CD4-positive, alpha-beta T cell (primary cell): ENCODE data around the gene ZRANB3. TPM values are rescaled to one million over a fixed set of nuclear protein-coding genes. Genes with fewer than 3 reads are reported as not detected.
A peak's percentile ranks its signal among the peaks of the same experiment; 100 is the strongest.

Experiments used
- ATAC-seq: fragments of 200-7000 bp; cut with Tn5 transposase; one replicate; pipeline ENCODE4 v1.10.0; 2022; ENCODE audit warnings: mild to moderate bottlenecking; ENCODE audit not compliant: poor library complexity
- CTCF ChIA-PET: fragments of 350-600 bp; sonication (Branson Sonifier 250); formaldehyde crosslinking; loops from one replicate; lab custom pipeline; 2021; ENCODE audit warnings: antibody characterized with exemption, inconsistent platforms; lab: Charles Lee
- POLR2A ChIA-PET: fragments of 350-600 bp; sonication (Branson Sonifier 250); formaldehyde crosslinking; loops from one replicate; lab custom pipeline; 2021; ENCODE audit warnings: antibody characterized with exemption, inconsistent platforms; lab: Charles Lee
- DNase-seq, 14 experiments: peaks; one replicate each; pipeline ENCODE4 v3.0.0-alpha.2; 2013 to 2020; ENCODE audit warnings: mixed read lengths in 2 of 14
- H3K27ac ChIP-seq, 2 donors: one replicate each; pipeline versions ENCODE4 v1.5.1 to v1.7.0; 2013; ENCODE audit warnings: low read length in 2 of 2, low read depth in 1 of 2, mild to moderate bottlenecking in 1 of 2
- H3K27me3 ChIP-seq, 2 experiments: 1 replicate in 1 of 2; 2 replicates in 1 of 2; pipeline versions ENCODE4 v1.6.1 to v1.7.0; 2013; ENCODE audit warnings: low read length in 2 of 2, control low read depth in 1 of 2, mild to moderate bottlenecking in 1 of 2, moderate library complexity in 1 of 2; ENCODE audit not compliant: insufficient read depth in 2 of 2, control insufficient read depth in 1 of 2
- H3K36me3 ChIP-seq: one replicate; pipeline ENCODE4 v1.6.1; 2013; ENCODE audit warnings: low read length, control low read depth; ENCODE audit not compliant: insufficient read depth
- H3K4me1 ChIP-seq: one replicate; pipeline ENCODE4 v1.6.1; 2013; ENCODE audit warnings: low read length, control low read depth; ENCODE audit not compliant: insufficient read depth
- H3K4me3 ChIP-seq: one replicate; pipeline ENCODE4 v1.5.1; 2013; ENCODE audit warnings: mild to moderate bottlenecking, low read length, moderate library complexity
- H3K9me3 ChIP-seq, 2 experiments: 1 replicate in 1 of 2; 2 replicates in 1 of 2; pipeline versions ENCODE4 v1.6.1 to v1.7.0; 2013; ENCODE audit warnings: low read length in 2 of 2, mild to moderate bottlenecking in 2 of 2, control low read depth in 1 of 2, moderate library complexity in 1 of 2; ENCODE audit not compliant: control insufficient read depth in 1 of 2, insufficient read depth in 1 of 2
- H3K27ac Mint-ChIP-seq: one replicate; pipeline ENCODE4 v1.8.0; 2020; ENCODE audit warnings: mixed read lengths
- H3K27me3 Mint-ChIP-seq: one replicate; pipeline ENCODE4 v1.8.0; 2021; ENCODE audit warnings: mixed read lengths
- H3K36me3 Mint-ChIP-seq: one replicate; pipeline ENCODE4 v1.8.0; 2021; ENCODE audit warnings: low read depth, mixed read lengths
- H3K4me1 Mint-ChIP-seq: one replicate; pipeline ENCODE4 v1.8.0; 2021; ENCODE audit warnings: low read depth, mixed read lengths
- H3K4me3 Mint-ChIP-seq: one replicate; pipeline ENCODE4 v1.8.0; 2020; ENCODE audit warnings: mild to moderate bottlenecking, mixed read lengths
- H3K9me3 Mint-ChIP-seq: one replicate; pipeline ENCODE4 v1.8.0; 2020; ENCODE audit warnings: mixed read lengths
- CTCF ChIP-seq: fragments of 200-600 bp; IDR thresholded peaks from one replicate; pipeline ENCODE4 v1.8.0; 2022; ENCODE audit warnings: antibody characterized with exemption, mild to moderate bottlenecking
- intact Hi-C, 2 experiments: fragments of 100-400 bp; cut with DNase I in 1 of 2; cut with micrococcal nuclease in 1 of 2; formaldehyde crosslinking; loops; one replicate each; pipeline versions ENCODE4 v1.15.1 to v1.9.0; 2023 to 2025; cut with DNase I, micrococcal nuclease
- total RNA-seq, 174 experiments: library from RNA in 2 of 174; stranded (reverse) in 2 of 174; gene quantifications; one replicate each; pipeline ENCODE4 v1.2.3 and lab custom pipeline; 2021 to 2026

Gene ZRANB3
- total RNA-seq, 2 experiments from 2014 or later: 3.9 to 4.2 TPM

GRCh38 chr2:135132314-135132713, 398.7 kb downstream of the ZRANB3 start:
- Mint-ChIP-seq H3K4me3 (no peak overlapping the region), H3K4me1 (no peaks in the 10 kb centered on the region), H3K27ac (no peak overlapping the region), H3K27me3 (no peaks in the 10 kb centered on the region), H3K9me3 (no peaks in the 10 kb centered on the region), H3K36me3 (peaks cover 96% of the 10 kb centered on the region)
- TF ChIP-seq CTCF: no peak
- no peak overlapping the region for H3K27ac ChIP-seq
- no peaks in the 10 kb centered on the region for H3K4me1 ChIP-seq
- H3K36me3 ChIP-seq: peaks cover 77% of the 10 kb centered on the region
- POLR2A ChIA-PET: no interaction called here
- no peak for ATAC-seq
- intact Hi-C loops: no loop called here
- no peaks in the 10 kb centered on the region for H3K9me3 ChIP-seq
- H3K27me3 ChIP-seq: no peaks in the 10 kb centered on the region
- no peak for DNase-seq
- CTCF ChIA-PET: no interaction called here
- H3K4me3 ChIP-seq: no peak overlapping the region

- Histone ChIP-seq H3K4me3 (no peak overlapping the region), H3K9me3 (no peaks in the 10 kb centered on the region), H3K36me3 (peaks cover 75% of the 10 kb centered on the region), H3K27me3 (no peaks in the 10 kb centered on the region), H3K27ac (no peak overlapping the region), H3K4me1 (no peaks in the 10 kb centered on the region)
- Mint-ChIP-seq H3K27me3 (no peaks in the 10 kb centered on the region), H3K9me3 (no peaks in the 10 kb centered on the region), H3K4me1 (no peaks in the 10 kb centered on the region), H3K36me3 (peaks cover 95% of the 10 kb centered on the region), H3K4me3 (no peak overlapping the region), H3K27ac (peak overlapping the region; percentile 10)
- intact Hi-C loops: no loop called here
- CTCF ChIA-PET: no interaction called here
- POLR2A ChIA-PET: no interaction called here
- no peak for DNase-seq
- no peak for TF ChIP-seq CTCF
- ATAC-seq: no peak
Observed at GRCh38 chr2:135130751-135131150, 400.3 kb downstream of the ZRANB3 start.

- no peak overlapping the region for H3K27ac ChIP-seq
- Mint-ChIP-seq H3K36me3 (peaks cover 90% of the 10 kb centered on the region), H3K27ac (peak overlapping the region; percentile 13), H3K9me3 (no peaks in the 10 kb centered on the region), H3K4me3 (no peak overlapping the region), H3K27me3 (no peaks in the 10 kb centered on the region), H3K4me1 (no peaks in the 10 kb centered on the region)
- ATAC-seq (no peak), DNase-seq (no peak)
- CTCF ChIA-PET: interaction anchor here (1.0 to 1.3 kb wide), 4 partner anchors 14 to 122 kb away, joined by 3 read pairs; no protein-coding TSS in a partner anchor
- H3K36me3 ChIP-seq: peaks cover 51% of the 10 kb centered on the region
- H3K9me3 ChIP-seq: no peaks in the 10 kb centered on the region
- no peaks in the 10 kb centered on the region for H3K4me1 ChIP-seq
- H3K27me3 ChIP-seq: no peaks in the 10 kb centered on the region
- intact Hi-C loops: no loop called here
- no peak for TF ChIP-seq CTCF
- POLR2A ChIA-PET: no interaction called here
- H3K4me3 ChIP-seq: no peak overlapping the region
Observed at GRCh38 chr2:135125940-135126339, 405.1 kb downstream of the ZRANB3 start.
